Ishikawa (cell line): ENCODE data around the gene ERC1.

Experiments used
- CEBPB ChIP-seq: IDR thresholded peaks from 2 replicates; pipeline ENCODE4 v1.6.1; 2012
- CREB1 ChIP-seq: IDR thresholded peaks from 2 replicates; pipeline ENCODE4 v1.6.1; 2012; ENCODE audit warnings: low read depth
- EGR1 ChIP-seq: IDR thresholded peaks from 2 replicates; pipeline ENCODE4 v1.6.1; 2012
- EP300 ChIP-seq: IDR thresholded peaks from 2 replicates; pipeline ENCODE4 v1.6.1; 2012; ENCODE audit warnings: borderline replicate concordance
- FOXM1 ChIP-seq: IDR thresholded peaks from 2 replicates; pipeline ENCODE4 v1.6.1; 2012; ENCODE audit warnings: low read depth, borderline replicate concordance
- MAX ChIP-seq: IDR thresholded peaks from 2 replicates; pipeline ENCODE4 v1.6.1; 2012
- NFIC ChIP-seq: IDR thresholded peaks from 2 replicates; pipeline ENCODE4 v1.6.1; 2012
- RAD21 ChIP-seq: IDR thresholded peaks from 2 replicates; pipeline ENCODE4 v1.6.1; 2012; ENCODE audit warnings: low read depth
- REST ChIP-seq: IDR thresholded peaks from 2 replicates; pipeline ENCODE4 v1.6.1; 2012; ENCODE audit warnings: low read depth, mild to moderate bottlenecking
- TAF1 ChIP-seq: IDR thresholded peaks from 2 replicates; pipeline ENCODE4 v1.6.1; 2012; ENCODE audit warnings: low read depth, mild to moderate bottlenecking
- TCF12 ChIP-seq: IDR thresholded peaks from 2 replicates; pipeline ENCODE4 v1.6.1; 2012; ENCODE audit warnings: low read depth
- TEAD4 ChIP-seq: IDR thresholded peaks from 2 replicates; pipeline ENCODE4 v1.6.1; 2012
- USF1 ChIP-seq: IDR thresholded peaks from 2 replicates; pipeline ENCODE4 v1.6.1; 2012
- YY1 ChIP-seq: IDR thresholded peaks from 2 replicates; pipeline ENCODE4 v1.6.1; 2012; ENCODE audit warnings: low read depth
- ZBTB7A ChIP-seq: IDR thresholded peaks from 2 replicates; pipeline ENCODE4 v1.6.1; 2012; ENCODE audit warnings: low read depth

ERC1 gene

GRCh38 chr12:1523046-1523445 is 532.0 kb downstream of the ERC1 start:
- TF ChIP-seq YY1: no peak
- no peak for TF ChIP-seq EGR1
- TF ChIP-seq NFIC: no peak
- no peak for TF ChIP-seq TCF12
- TF ChIP-seq CEBPB: no peak
- no peak for TF ChIP-seq REST
- TF ChIP-seq USF1: no peak
- TF ChIP-seq TEAD4: no peak
- TF ChIP-seq FOXM1: no peak
- no peak for TF ChIP-seq RAD21
- TF ChIP-seq CREB1: no peak
- no peak for TF ChIP-seq TAF1
- TF ChIP-seq MAX: no peak
- no peak for TF ChIP-seq ZBTB7A
- no peak for TF ChIP-seq EP300

- TF ChIP-seq YY1 (no peak), TCF12 (no peak), CREB1 (no peak), TAF1 (no peak), MAX (no peak), FOXM1 (no peak), TEAD4 (no peak), EGR1 (no peak), REST (no peak)
Measured at GRCh38 chr12:1523558-1524050, 532.6 kb downstream of the ERC1 start.

- TF ChIP-seq FOXM1 (no peak), NFIC (no peak), TAF1 (no peak)
Measured at GRCh38 chr12:1525858-1526257, 534.8 kb downstream of the ERC1 start.

GRCh38 chr12:1527789-1528188 is 536.8 kb downstream of the ERC1 start:
- TF ChIP-seq FOXM1: no peak
- no peak for TF ChIP-seq MAX
- TF ChIP-seq REST: no peak
- TF ChIP-seq EP300: no peak
- no peak for TF ChIP-seq CREB1

GRCh38 chr12:1528791-1529190 is 537.8 kb downstream of the ERC1 start:
- TF ChIP-seq RAD21 (no peak), EP300 (no peak), REST (no peak), FOXM1 (no peak), CREB1 (no peak), TAF1 (no peak), ZBTB7A (no peak), CEBPB (no peak), EGR1 (no peak), YY1 (no peak), TCF12 (no peak), NFIC (no peak), MAX (no peak), USF1 (no peak), TEAD4 (no peak)
